Sigmoid colon (tissue), 7 donors: ENCODE results near the gene LGALS8. TPM values are rescaled to one million over a fixed set of nuclear protein-coding genes. Genes with fewer than 3 reads are reported as not detected.

ENCODE experiments used
- DNase-seq: peaks from one replicate; pipeline ENCODE4 v3.0.0-alpha.2; 2019
- H3K27ac ChIP-seq, 4 donors: fragments of 200-600 bp; sonication (generic); one replicate each; pipeline ENCODE4 v1.5.1; 2016 to 2019; ENCODE audit warnings: mild to moderate bottlenecking in 1 of 4
- H3K27me3 ChIP-seq, 3 donors: fragments of 200-600 bp; sonication (generic); one replicate each; pipeline ENCODE4 v1.5.1; 2019; ENCODE audit warnings: mild to moderate bottlenecking in 1 of 3
- H3K36me3 ChIP-seq, 4 donors: fragments of 200-600 bp; sonication (generic); one replicate each; pipeline ENCODE4 v1.5.1; 2016 to 2019
- H3K4me1 ChIP-seq, 4 donors: fragments of 200-600 bp; sonication (generic); one replicate each; pipeline ENCODE4 v1.5.1; 2017 to 2019
- H3K4me3 ChIP-seq, 4 donors: fragments of 200-600 bp; sonication (generic); one replicate each; pipeline ENCODE4 v1.5.1; 2017 to 2019; ENCODE audit warnings: mild to moderate bottlenecking in 2 of 4, moderate library complexity in 1 of 4
- H3K9me3 ChIP-seq, 4 donors: fragments of 200-600 bp in 3 of 4; sonication (generic) in 3 of 4; one replicate each; pipeline versions ENCODE4 v1.5.1 to v1.6.1; 2013 to 2019
- EP300 ChIP-seq, 4 donors: sonication (generic); formaldehyde crosslinking; IDR thresholded peaks; one replicate each; pipeline ENCODE4 v1.6.1; 2017; ENCODE audit warnings: antibody characterized with exemption in 4 of 4
- POLR2A ChIP-seq, 2 donors: fragments of 450-650 bp; IDR thresholded peaks; one replicate each; pipeline ENCODE4 v1.6.1; 2016; ENCODE audit warnings: antibody characterized with exemption in 2 of 2, mild to moderate bottlenecking in 2 of 2, moderate library complexity in 2 of 2
- POLR2AphosphoS5 ChIP-seq, 4 donors: sonication (generic); formaldehyde crosslinking; IDR thresholded peaks; one replicate each; pipeline ENCODE4 v1.6.1; 2017; ENCODE audit warnings: antibody characterized with exemption in 4 of 4
- WGBS, 2 donors: extraction: QIAGEN DNeasy Blood & Tissue Kit; methylation state at CpG; one replicate each; pipeline ENCODE4 v1.1.7; 2013; 5-methylcytosine and 5-hydroxymethylcytosine counted together
- intact Hi-C: fragments of 100-400 bp; cut with DNase I; formaldehyde crosslinking; loops from one replicate; pipeline ENCODE4 v1.15.1; 2023
- polyA plus RNA-seq, 3 donors: library from polyadenylated mRNA; stranded (reverse); fragments of 200-250 nt; gene quantifications; one replicate each; pipeline ENCODE4 v1.2.3, GENCODE V29; 2013
- total RNA-seq, 4 donors: library from RNA; depleted of rRNA; stranded (reverse); fragments of >200 nt; gene quantifications; one replicate each; pipeline ENCODE4 v1.1.0, GENCODE V29; 2016
- TF ChIP-seq, protein P1 (sequence below), 4 experiments: fragments of 450-650 bp in 3 of 4; fragments of 200-600 bp in 1 of 4; IDR thresholded peaks; one replicate each; pipeline ENCODE4 v1.5.1; 2016 to 2019; ENCODE audit warnings: antibody characterized with exemption in 4 of 4, mild to moderate bottlenecking in 3 of 4, moderate library complexity in 2 of 4
- donor health status: healthy with polysubstance abuse.
- donor health status: Bipolar disorder and iron deficiency.
- donor health status: healthy.

The LGALS8 gene
- total and polyA plus RNA-seq, 7 donors: 11.4 to 86.4 (median 40.3) TPM

GRCh38 chr1:236520445-236521005 lies 3.3 kb upstream of the LGALS8 start:
- TF ChIP-seq, protein P1, sequence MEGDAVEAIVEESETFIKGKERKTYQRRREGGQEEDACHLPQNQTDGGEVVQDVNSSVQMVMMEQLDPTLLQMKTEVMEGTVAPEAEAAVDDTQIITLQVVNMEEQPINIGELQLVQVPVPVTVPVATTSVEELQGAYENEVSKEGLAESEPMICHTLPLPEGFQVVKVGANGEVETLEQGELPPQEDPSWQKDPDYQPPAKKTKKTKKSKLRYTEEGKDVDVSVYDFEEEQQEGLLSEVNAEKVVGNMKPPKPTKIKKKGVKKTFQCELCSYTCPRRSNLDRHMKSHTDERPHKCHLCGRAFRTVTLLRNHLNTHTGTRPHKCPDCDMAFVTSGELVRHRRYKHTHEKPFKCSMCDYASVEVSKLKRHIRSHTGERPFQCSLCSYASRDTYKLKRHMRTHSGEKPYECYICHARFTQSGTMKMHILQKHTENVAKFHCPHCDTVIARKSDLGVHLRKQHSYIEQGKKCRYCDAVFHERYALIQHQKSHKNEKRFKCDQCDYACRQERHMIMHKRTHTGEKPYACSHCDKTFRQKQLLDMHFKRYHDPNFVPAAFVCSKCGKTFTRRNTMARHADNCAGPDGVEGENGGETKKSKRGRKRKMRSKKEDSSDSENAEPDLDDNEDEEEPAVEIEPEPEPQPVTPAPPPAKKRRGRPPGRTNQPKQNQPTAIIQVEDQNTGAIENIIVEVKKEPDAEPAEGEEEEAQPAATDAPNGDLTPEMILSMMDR (IDR thresholded peaks at IDR 0.05): no peak
- no peak for TF ChIP-seq POLR2AphosphoS5 (IDR thresholded peaks at IDR 0.05)
- no peak for TF ChIP-seq POLR2A (IDR thresholded peaks at IDR 0.05)
- no peak for TF ChIP-seq EP300 (IDR thresholded peaks at IDR 0.05)
- H3K4me1 ChIP-seq: peaks cover 0 to 18% (median 13%) of the 10 kb centered on the region in 4 donors
- H3K36me3 ChIP-seq: peaks cover 0 to under 1% (median 0%) of the 10 kb centered on the region in 4 donors
- no peaks in the 10 kb centered on the region for H3K9me3 ChIP-seq
- no peak overlapping the region for H3K27ac ChIP-seq
- DNase-seq: no peak
- H3K27me3 ChIP-seq: no peaks in the 10 kb centered on the region
- 87% methylated on average over 4 of the region's 4 CpGs for WGBS, 2 donors
- intact Hi-C loops: loop anchor here (5.0 to 10.0 kb wide), 4 partner anchors 236 to 1013 kb away; partner anchors contain the start of genes ERO1B and MTR
- no peak overlapping the region for H3K4me3 ChIP-seq

DNA sequence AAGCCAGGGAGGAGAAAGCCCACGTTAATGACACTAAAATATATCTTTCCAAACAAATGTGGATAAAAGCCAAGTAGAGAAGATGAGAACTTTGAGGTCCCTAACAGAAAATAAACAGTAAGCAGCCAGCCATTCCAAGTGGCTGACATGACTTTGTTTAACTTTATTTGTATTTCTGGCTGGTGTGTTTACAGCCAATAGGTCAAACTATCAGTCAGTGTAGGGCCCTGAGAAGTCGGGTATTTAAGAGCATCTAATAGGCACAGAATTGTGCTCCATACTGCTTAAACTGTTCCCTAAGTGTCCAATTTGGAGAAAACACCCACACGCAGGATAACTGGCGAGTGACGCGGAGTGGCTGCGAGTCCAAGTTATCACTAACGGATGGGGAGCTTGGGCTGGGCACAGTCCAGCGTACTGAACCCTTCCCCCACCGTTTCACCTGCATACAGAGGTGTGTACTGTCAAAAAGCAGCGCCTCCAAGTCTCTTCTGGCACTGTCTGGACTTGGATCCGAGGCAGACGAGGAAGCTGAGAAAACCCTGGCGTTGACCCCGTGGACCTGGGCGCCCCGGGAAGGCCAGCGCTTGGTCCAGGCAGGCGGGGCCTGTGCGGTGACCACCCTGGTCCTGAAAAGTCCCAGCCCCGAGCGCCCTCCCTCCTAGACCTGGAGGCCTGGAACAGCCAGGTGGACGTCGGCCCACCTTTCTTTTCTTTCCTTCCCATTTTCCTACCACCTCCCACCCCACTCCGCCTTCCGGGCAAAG lies 662 bp upstream of the LGALS8 start:
- DNase-seq: no peak
- peaks cover 0 to 26% (median 5%) of the 10 kb centered on the region in 4 donors for H3K36me3 ChIP-seq
- WGBS, 2 donors: 7 to 21% methylated on average over 26 of the region's 26 CpGs
- H3K4me1 ChIP-seq: peaks cover 0 to 19% (median 13%) of the 10 kb centered on the region in 4 donors
- TF ChIP-seq, protein P1 (IDR thresholded peaks at IDR 0.05): no peak
- TF ChIP-seq POLR2A (IDR thresholded peaks at IDR 0.05) (no peak), EP300 (IDR thresholded peaks at IDR 0.05) (no peak), POLR2AphosphoS5 (IDR thresholded peaks at IDR 0.05) (no peak)
- H3K27me3 ChIP-seq: no peaks in the 10 kb centered on the region
- H3K4me3 ChIP-seq: peak overlapping the region; percentile 64 to 98 (median 84)
- H3K27ac ChIP-seq: peak overlapping the region; percentile 81 to 94 (median 89)
- intact Hi-C loops: loop anchor here (5.0 to 10.0 kb wide), 4 partner anchors 238 to 1016 kb away; partner anchors contain the start of genes ERO1B and MTR
- no peaks in the 10 kb centered on the region for H3K9me3 ChIP-seq

DNA sequence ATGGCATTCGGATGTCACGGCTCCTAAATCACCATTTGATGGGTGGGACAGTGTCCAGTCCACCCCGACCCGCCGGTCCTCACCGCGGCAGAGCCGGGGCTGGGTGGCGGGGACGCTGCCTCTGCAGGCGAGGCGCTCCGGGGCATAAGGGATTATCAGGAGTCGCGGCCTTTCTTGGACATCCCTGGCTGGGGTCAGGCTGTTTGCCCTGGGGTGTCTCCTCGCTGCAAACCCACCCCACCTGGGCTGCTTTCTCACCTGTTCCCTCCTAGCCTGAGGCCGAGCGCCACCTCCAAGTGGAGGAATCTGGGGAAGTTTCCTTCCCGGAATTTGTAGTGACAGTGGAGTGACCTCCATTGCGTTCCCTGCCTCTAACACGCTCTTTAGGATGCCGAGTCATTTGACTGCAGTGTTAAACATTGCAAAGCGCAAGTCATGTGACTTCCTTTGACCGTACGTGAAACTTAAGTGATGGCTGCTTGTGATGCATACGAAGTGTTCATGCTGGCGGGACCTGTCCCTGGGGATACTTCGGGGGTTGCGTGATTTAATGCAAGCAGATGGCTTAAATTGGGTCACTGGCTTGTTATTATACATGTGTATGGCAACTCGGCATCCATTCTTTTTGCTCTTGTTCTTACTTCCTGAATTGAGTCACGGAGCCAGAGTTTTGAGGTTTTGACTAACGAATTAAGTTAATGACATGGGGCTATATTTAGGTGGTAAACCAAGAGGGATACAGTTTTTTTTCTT lies 536 bp downstream of the LGALS8 start:
- 0 to 1% methylated on average over 32 of the region's 32 CpGs for WGBS, 2 donors
- Histone ChIP-seq H3K4me1 (peaks cover 0 to 19% (median 13%) of the 10 kb centered on the region in 4 donors), H3K9me3 (no peaks in the 10 kb centered on the region), H3K27me3 (no peaks in the 10 kb centered on the region), H3K4me3 (peak overlapping the region; percentile 64 to 98 (median 84)), H3K36me3 (peaks cover 0 to 36% (median 5%) of the 10 kb centered on the region in 4 donors), H3K27ac (peak overlapping the region; percentile 81 to 94 (median 89))
- intact Hi-C loops: loop anchor here (5.0 to 10.0 kb wide), 4 partner anchors 240 to 1017 kb away; partner anchors contain the start of genes ERO1B and MTR
- TF ChIP-seq POLR2AphosphoS5 (IDR thresholded peaks at IDR 0.05): peak; percentile 42 to 88 (median 54)
- TF ChIP-seq POLR2A (IDR thresholded peaks at IDR 0.05): no peak
- TF ChIP-seq, protein P1 (IDR thresholded peaks at IDR 0.05): no peak
- TF ChIP-seq EP300 (IDR thresholded peaks at IDR 0.05): peak in 1 of 4 donors; percentile 51
- peak; percentile 65 for DNase-seq

- intact Hi-C loops: loop anchor here (5.0 to 10.0 kb wide), 4 partner anchors 240 to 1018 kb away; partner anchors contain the start of genes ERO1B and MTR
- DNase-seq: no peak
- Histone ChIP-seq H3K27me3 (no peaks in the 10 kb centered on the region), H3K4me3 (peak overlapping the region; percentile 64 to 98 (median 84)), H3K9me3 (no peaks in the 10 kb centered on the region), H3K4me1 (peaks cover 0 to 19% (median 13%) of the 10 kb centered on the region in 4 donors), H3K27ac (peak overlapping the region; percentile 81 to 94 (median 89)), H3K36me3 (peaks cover 0 to 36% (median 5%) of the 10 kb centered on the region in 4 donors)
- WGBS, 2 donors: 3% methylated on average over 3 of the region's 3 CpGs
- TF ChIP-seq POLR2AphosphoS5 (IDR thresholded peaks at IDR 0.05) (no peak), POLR2A (IDR thresholded peaks at IDR 0.05) (no peak), EP300 (IDR thresholded peaks at IDR 0.05) (no peak)
- TF ChIP-seq, protein P1 (IDR thresholded peaks at IDR 0.05): no peak
These were observed 1.1 kb downstream of the LGALS8 start for GRCh38 chr1:236524895-236525184.
